ENCODE results near the gene NFE2L1. TPM values are rescaled to one million over a fixed set of nuclear protein-coding genes. Genes with fewer than 3 reads are reported as not detected.
"Not testable (repeated sequence)": the region's sequence is repeated elsewhere in the genome, so short reads cannot be mapped to it uniquely, and the experiment has no call there.

NFE2L1 gene
- total RNA-seq, 3 donors from 2014 or later = 182 to 275 (median 247) TPM

GRCh38 chr17:48070195-48070594, 22.0 kb downstream of the NFE2L1 start:
- Histone ChIP-seq H3K36me3 (ENCODE audit: low read depth) (no peaks in the 10 kb centered on the region), H3K4me3 (no peak overlapping the region), H3K4me1 (ENCODE audit: low read depth) (no peaks in the 10 kb centered on the region), H3K9me3 (no peaks in the 10 kb centered on the region)
- intact Hi-C loops (cut with DNase I, micrococcal nuclease) = loop anchor here in 1 of 2 donors (5.0 kb wide), 1 partner anchor 43 kb away; no protein-coding TSS in a partner anchor
- DNase-seq (no peak), ATAC-seq (no peak)
- no peak for TF ChIP-seq CTCF (IDR thresholded peaks at IDR 0.05)

- no peaks in the 10 kb centered on the region for H3K36me3 ChIP-seq (ENCODE audit: low read depth)
- ATAC-seq = no peak
- no peaks in the 10 kb centered on the region for H3K4me1 ChIP-seq (ENCODE audit: low read depth)
- H3K9me3 ChIP-seq = no peaks in the 10 kb centered on the region
- DNase-seq = no peak
- no peak for TF ChIP-seq CTCF (IDR thresholded peaks at IDR 0.05)
- intact Hi-C loops (cut with DNase I, micrococcal nuclease) = loop anchor here in 1 of 2 donors (5.0 kb wide), 1 partner anchor 44 kb away; no protein-coding TSS in a partner anchor
- H3K4me3 ChIP-seq = no peak overlapping the region
Measured at GRCh38 chr17:48071654-48072053, 23.5 kb downstream of the NFE2L1 start.

- not testable (repeated sequence) for ATAC-seq; DNase-seq; H3K4me3 ChIP-seq; H3K4me1 ChIP-seq (ENCODE audit: low read depth); H3K9me3 ChIP-seq; H3K36me3 ChIP-seq (ENCODE audit: low read depth)
- intact Hi-C loops (cut with DNase I, micrococcal nuclease) = loop anchor here in 1 of 2 donors (5.0 kb wide), 1 partner anchor 46 kb away; no protein-coding TSS in a partner anchor
Measured at GRCh38 chr17:48072811-48073210, 24.7 kb downstream of the NFE2L1 start.

GRCh38 chr17:48073566-48074094, 25.5 kb downstream of the NFE2L1 start:
- not testable (repeated sequence) for H3K36me3 ChIP-seq (ENCODE audit: low read depth); H3K9me3 ChIP-seq; H3K4me1 ChIP-seq (ENCODE audit: low read depth); H3K4me3 ChIP-seq; DNase-seq; ATAC-seq
- intact Hi-C loops (cut with DNase I, micrococcal nuclease) = loop anchor here (2.0 to 5.0 kb wide), 2 partner anchors 46 to 47 kb away; no protein-coding TSS in a partner anchor

GRCh38 chr17:48074322-48075081, 26.3 kb downstream of the NFE2L1 start:
- DNase-seq = peak in 1 of 3 donors; percentile 97
- H3K36me3 ChIP-seq (ENCODE audit: low read depth) = no peaks in the 10 kb centered on the region

GRCh38 chr17:48077152-48077551, 29.0 kb downstream of the NFE2L1 start:
- H3K36me3 ChIP-seq (ENCODE audit: low read depth); ATAC-seq; H3K4me1 ChIP-seq (ENCODE audit: low read depth); H3K9me3 ChIP-seq; DNase-seq; H3K4me3 ChIP-seq; intact Hi-C loops (cut with DNase I, micrococcal nuclease): not testable (repeated sequence)

More at GRCh38 chr17:48074322-48075081, 26.3 kb downstream of the NFE2L1 start:
- H3K9me3 ChIP-seq = no peaks in the 10 kb centered on the region
- peak; percentile 87 for ATAC-seq
- no peak overlapping the region for H3K4me3 ChIP-seq
- no peaks in the 10 kb centered on the region for H3K4me1 ChIP-seq (ENCODE audit: low read depth)
- TF ChIP-seq CTCF (IDR thresholded peaks at IDR 0.05) = peak; percentile 53
- intact Hi-C loops (cut with DNase I, micrococcal nuclease) = loop anchor here (2.0 to 5.0 kb wide), 2 partner anchors 47 to 48 kb away; no protein-coding TSS in a partner anchor

GRCh38 chr17:48081858-48082257, 33.7 kb downstream of the NFE2L1 start:
- DNase-seq (no peak), ATAC-seq (no peak)
- TF ChIP-seq CTCF (IDR thresholded peaks at IDR 0.05) = no peak
- Histone ChIP-seq H3K9me3 (no peaks in the 10 kb centered on the region), H3K4me3 (no peak overlapping the region), H3K4me1 (ENCODE audit: low read depth) (peaks cover 10% of the 10 kb centered on the region), H3K36me3 (ENCODE audit: low read depth) (no peaks in the 10 kb centered on the region)
- intact Hi-C loops (cut with DNase I, micrococcal nuclease) = no loop called here

All from mucosa of descending colon (tissue), 3 donors.